Measurements from ENCODE around the gene CEP19.

CEP19 gene

GRCh38 chr3:196741249-196741889 is 29.3 kb upstream of the CEP19 start:
- no peak for TF ChIP-seq CTCF (IDR thresholded peaks at IDR 0.05; ENCODE audit: control insufficient read depth, extremely low read depth, insufficient read depth)
- DNase-seq (ENCODE audit: low read depth): no peak
- peak overlapping the region; percentile 71 for H3K4me3 ChIP-seq (ENCODE audit: low read depth, low read length)

GRCh38 chr3:196740481-196741248 is 28.6 kb upstream of the CEP19 start:
- DNase-seq (ENCODE audit: low read depth): no peak
- peak overlapping the region; percentile 71 for H3K4me3 ChIP-seq (ENCODE audit: low read depth, low read length)
- TF ChIP-seq CTCF (IDR thresholded peaks at IDR 0.05; ENCODE audit: control insufficient read depth, extremely low read depth, insufficient read depth): no peak

GRCh38 chr3:196739671-196740480 is 27.8 kb upstream of the CEP19 start, which contains the start of gene PAK2:
Gene PAK2, plus strand, starts transcription at chr3:196739857. Its CDS starts 42,790 bp downstream, at chr3:196782647.
- peak within 1 kb of the TSS; percentile 71 for H3K4me3 ChIP-seq (ENCODE audit: low read depth, low read length)
- DNase-seq (ENCODE audit: low read depth): peak; percentile 40
- TF ChIP-seq CTCF (IDR thresholded peaks at IDR 0.05; ENCODE audit: control insufficient read depth, extremely low read depth, insufficient read depth): no peak

GRCh38 chr3:196737655-196738054 is 25.6 kb upstream of the CEP19 start:
- H3K4me3 ChIP-seq (ENCODE audit: low read depth, low read length): no peak overlapping the region
- TF ChIP-seq CTCF (IDR thresholded peaks at IDR 0.05; ENCODE audit: control insufficient read depth, extremely low read depth, insufficient read depth): no peak
- no peak for DNase-seq (ENCODE audit: low read depth)

- no peak for DNase-seq (ENCODE audit: low read depth)
- no peak overlapping the region for H3K4me3 ChIP-seq (ENCODE audit: low read depth, low read length)
- TF ChIP-seq CTCF (IDR thresholded peaks at IDR 0.05; ENCODE audit: control insufficient read depth, extremely low read depth, insufficient read depth): no peak
Observed at GRCh38 chr3:196736670-196737374, 24.8 kb upstream of the CEP19 start.

GRCh38 chr3:196735751-196736150 is 23.7 kb upstream of the CEP19 start:
- no peak overlapping the region for H3K4me3 ChIP-seq (ENCODE audit: low read depth, low read length)
- TF ChIP-seq CTCF (IDR thresholded peaks at IDR 0.05; ENCODE audit: control insufficient read depth, extremely low read depth, insufficient read depth): no peak
- DNase-seq (ENCODE audit: low read depth): no peak
